Tibial artery (tissue), 4 donors: ENCODE results near the gene CREB3L2.
A peak's percentile ranks its signal among the peaks of the same experiment; 100 is the strongest.

Experiments
- DNase-seq, 2 donors: peaks; one replicate each; pipeline ENCODE4 v3.0.0-alpha.2; 2019
- H3K27ac ChIP-seq, 2 donors: fragments of 200-600 bp; sonication (generic) in 1 of 2; 1 replicate in 1 of 2; 2 replicates in 1 of 2; pipeline ENCODE4 v1.5.1; 2018 to 2019; ENCODE audit warnings: mild to moderate bottlenecking in 1 of 2
- H3K27me3 ChIP-seq, 2 donors: fragments of 200-600 bp; sonication (generic) in 1 of 2; one replicate each; pipeline versions ENCODE4 v1.5.1 to v1.6.0; 2016 to 2019
- H3K36me3 ChIP-seq, 3 donors: fragments of 200-600 bp; sonication (generic) in 2 of 3; one replicate each; pipeline ENCODE4 v1.5.1; 2016 to 2019; ENCODE audit warnings: mild to moderate bottlenecking in 2 of 3
- H3K4me1 ChIP-seq, 4 donors: fragments of 200-600 bp; sonication (generic) in 2 of 4; 1 replicate in 3 of 4; 2 replicates in 1 of 4; pipeline ENCODE4 v1.5.1; 2016 to 2019
- H3K4me3 ChIP-seq, 2 donors: fragments of 200-600 bp; sonication (generic) in 1 of 2; 1 replicate in 1 of 2; 2 replicates in 1 of 2; pipeline ENCODE4 v1.5.1; 2018 to 2019; ENCODE audit warnings: mild to moderate bottlenecking in 2 of 2
- H3K9me3 ChIP-seq, 3 donors: fragments of 200-600 bp; sonication (generic) in 1 of 3; one replicate each; pipeline ENCODE4 v1.5.1; 2016 to 2019
- CTCF ChIP-seq, 2 experiments: fragments of 200-600 bp in 1 of 2; fragments of 450-650 bp in 1 of 2; IDR thresholded peaks; one replicate each; pipeline ENCODE4 v1.5.1; 2017 to 2019; ENCODE audit warnings: antibody characterized with exemption in 2 of 2, mild to moderate bottlenecking in 1 of 2, moderate library complexity in 1 of 2
- intact Hi-C: fragments of 100-400 bp; cut with DNase I; formaldehyde crosslinking; loops from one replicate; pipeline ENCODE4 v1.15.0; 2023; ENCODE audit warnings: low total_unique reads

Gene CREB3L2

GRCh38 chr7:137850972-137851945, 150.6 kb downstream of the CREB3L2 start:
- Histone ChIP-seq H3K27ac (no peak overlapping the region), H3K36me3 (no peaks in the 10 kb centered on the region), H3K9me3 (no peaks in the 10 kb centered on the region), H3K4me1 (peaks cover 0 to 13% (median 10%) of the 10 kb centered on the region in 4 donors), H3K4me3 (no peak overlapping the region), H3K27me3 (peaks cover 0 to 7% of the 10 kb centered on the region in 2 donors)
- no peak for DNase-seq
- no peak for TF ChIP-seq CTCF (IDR thresholded peaks at IDR 0.05)
- intact Hi-C loops: no loop called here

- Histone ChIP-seq H3K27ac (no peak overlapping the region), H3K27me3 (peaks cover 0 to 9% of the 10 kb centered on the region in 2 donors), H3K9me3 (no peaks in the 10 kb centered on the region), H3K4me1 (peaks cover 0 to 17% (median 11%) of the 10 kb centered on the region in 4 donors), H3K36me3 (no peaks in the 10 kb centered on the region), H3K4me3 (no peak overlapping the region)
- DNase-seq: no peak
- TF ChIP-seq CTCF (IDR thresholded peaks at IDR 0.05): no peak
- intact Hi-C loops: no loop called here
These were observed 151.3 kb downstream of the CREB3L2 start for GRCh38 chr7:137850571-137850970.

GRCh38 chr7:137848095-137848494, 153.8 kb downstream of the CREB3L2 start:
- intact Hi-C loops: no loop called here
- Histone ChIP-seq H3K36me3 (no peaks in the 10 kb centered on the region), H3K4me1 (peaks cover 0 to 17% (median 11%) of the 10 kb centered on the region in 4 donors), H3K4me3 (no peak overlapping the region), H3K27me3 (peaks cover 0 to 15% of the 10 kb centered on the region in 2 donors), H3K9me3 (no peaks in the 10 kb centered on the region), H3K27ac (no peak overlapping the region)
- TF ChIP-seq CTCF (IDR thresholded peaks at IDR 0.05): no peak
- no peak for DNase-seq

GRCh38 chr7:137847568-137848050, 154.3 kb downstream of the CREB3L2 start:
- H3K27ac ChIP-seq: peak overlapping the region in 1 of 2 donors; percentile 62
- peaks cover 0 to 17% (median 11%) of the 10 kb centered on the region in 4 donors for H3K4me1 ChIP-seq
- peaks cover 0 to 15% of the 10 kb centered on the region in 2 donors for H3K27me3 ChIP-seq
- intact Hi-C loops: no loop called here
- H3K9me3 ChIP-seq: no peaks in the 10 kb centered on the region
- no peaks in the 10 kb centered on the region for H3K36me3 ChIP-seq
- TF ChIP-seq CTCF (IDR thresholded peaks at IDR 0.05): no peak
- no peak for DNase-seq
- H3K4me3 ChIP-seq: peak overlapping the region; percentile 52 to 56

- no peaks in the 10 kb centered on the region for H3K36me3 ChIP-seq
- no peak for TF ChIP-seq CTCF (IDR thresholded peaks at IDR 0.05)
- H3K4me3 ChIP-seq: peak within 1 kb of the TSS; percentile 52 to 56
- no peaks in the 10 kb centered on the region for H3K9me3 ChIP-seq
- H3K27ac ChIP-seq: peak within 1 kb of the TSS in 1 of 2 donors; percentile 62
- peaks cover 0 to 17% (median 11%) of the 10 kb centered on the region in 4 donors for H3K4me1 ChIP-seq
- peaks cover 0 to 15% of the 10 kb centered on the region in 2 donors for H3K27me3 ChIP-seq
- DNase-seq: no peak
- intact Hi-C loops: no loop called here
These were observed 154.9 kb downstream of the CREB3L2 start, which contains the start of gene DGKI for GRCh38 chr7:137846827-137847567. TSS of gene DGKI (minus strand) at chr7:137846974.
